ENCODE data around the gene MGAT2.
A peak's percentile ranks its signal among the peaks of the same experiment; 100 is the strongest.
"Not testable (repeated sequence)": the region's sequence is repeated elsewhere in the genome, so short reads cannot be mapped to it uniquely, and the experiment has no call there.

Gene MGAT2

GRCh38 chr14:49612251-49612650, 8.3 kb upstream of the MGAT2 start:
- DNase-seq (ENCODE audit: low read depth, low spot score) = no peak
- no peak overlapping the region for H3K4me3 ChIP-seq (ENCODE audit: low read depth, low read length)
- in situ Hi-C loops (cut with HindIII; ENCODE audit: low sequenced_read_pairs) = no loop called here
- no peak for TF ChIP-seq CTCF (IDR thresholded peaks at IDR 0.05; ENCODE audit: low read depth, low read length)

- no peak for DNase-seq (ENCODE audit: low read depth, low spot score)
- in situ Hi-C loops (cut with HindIII; ENCODE audit: low sequenced_read_pairs) = no loop called here
- H3K4me3 ChIP-seq (ENCODE audit: low read depth, low read length) = no peak overlapping the region
- no peak for TF ChIP-seq CTCF (IDR thresholded peaks at IDR 0.05; ENCODE audit: low read depth, low read length)
Observed at GRCh38 chr14:49612671-49613070, 7.9 kb upstream of the MGAT2 start.

GRCh38 chr14:49614196-49614595, 6.4 kb upstream of the MGAT2 start:
- no peak for TF ChIP-seq CTCF (IDR thresholded peaks at IDR 0.05; ENCODE audit: low read depth, low read length)
- in situ Hi-C loops (cut with HindIII; ENCODE audit: low sequenced_read_pairs) = no loop called here
- DNase-seq (ENCODE audit: low read depth, low spot score) = no peak
- no peak overlapping the region for H3K4me3 ChIP-seq (ENCODE audit: low read depth, low read length)

- in situ Hi-C loops (cut with HindIII; ENCODE audit: low sequenced_read_pairs) = no loop called here
- no peak for DNase-seq (ENCODE audit: low read depth, low spot score)
- no peak for TF ChIP-seq CTCF (IDR thresholded peaks at IDR 0.05; ENCODE audit: low read depth, low read length)
- H3K4me3 ChIP-seq (ENCODE audit: low read depth, low read length) = no peak overlapping the region
Observed at GRCh38 chr14:49615776-49616175, 4.8 kb upstream of the MGAT2 start.

- in situ Hi-C loops (cut with HindIII; ENCODE audit: low sequenced_read_pairs) = no loop called here
- no peak for TF ChIP-seq CTCF (IDR thresholded peaks at IDR 0.05; ENCODE audit: low read depth, low read length)
- no peak overlapping the region for H3K4me3 ChIP-seq (ENCODE audit: low read depth, low read length)
- DNase-seq (ENCODE audit: low read depth, low spot score) = no peak
Observed at GRCh38 chr14:49617852-49618519, 2.6 kb upstream of the MGAT2 start.

GRCh38 chr14:49619273-49619672, 1.3 kb upstream of the MGAT2 start:
- H3K4me3 ChIP-seq (ENCODE audit: low read depth, low read length) = peak overlapping the region; percentile 93
- DNase-seq (ENCODE audit: low read depth, low spot score); in situ Hi-C loops (cut with HindIII; ENCODE audit: low sequenced_read_pairs): not testable (repeated sequence)

GRCh38 chr14:49619730-49620129, 869 bp upstream of the MGAT2 start:
- in situ Hi-C loops (cut with HindIII; ENCODE audit: low sequenced_read_pairs) = no loop called here
- TF ChIP-seq CTCF (IDR thresholded peaks at IDR 0.05; ENCODE audit: low read depth, low read length) = no peak
- no peak for DNase-seq (ENCODE audit: low read depth, low spot score)
- peak overlapping the region; percentile 93 for H3K4me3 ChIP-seq (ENCODE audit: low read depth, low read length)
